ENCODE results near the gene KCND3. TPM values are rescaled to one million over a fixed set of nuclear protein-coding genes. Genes with fewer than 3 reads are reported as not detected.

Gene KCND3
- total and polyA plus RNA-seq, 2 experiments from 2014 or later: 0.10 to 0.18 TPM

GRCh38 chr1:111887385-111887784 lies 102.1 kb downstream of the KCND3 start (continued):
- TF ChIP-seq CTCF (conservative IDR thresholded peaks at IDR 0.05; ENCODE audit: low read depth in 2 of 2): no peak

GRCh38 chr1:111886741-111887140 lies 102.7 kb downstream of the KCND3 start:
- Histone ChIP-seq H3K79me2 (replicated peaks; ENCODE audit: insufficient read depth) (no peaks in the 10 kb centered on the region), H2AFZ (peak overlapping the region; percentile 21; the same call in 1 of the 2 replicates), H3K9me2 (ENCODE audit: insufficient read depth) (0 out of 2 replicates have a peak, but pooled peaks cover 5% of the 10 kb centered on the region), H3K27me3 (ENCODE audit: insufficient read depth) (no peaks in the 10 kb centered on the region), H3K4me3 (no peak overlapping the region), H3K4me2 (peak overlapping the region; percentile 59), H3K4me1 (ENCODE audit: insufficient read depth) (peaks cover 9% of the 10 kb centered on the region), H3K27ac (ENCODE audit: low read depth) (no peak overlapping the region), H3K36me3 (ENCODE audit: insufficient read depth) (no peaks in the 10 kb centered on the region), H4K20me1 (replicated peaks; ENCODE audit: insufficient read depth) (no peaks in the 10 kb centered on the region), H3F3A (replicated peaks; ENCODE audit: low read depth) (no peaks in the 10 kb centered on the region)
- peaks cover 21% of the 10 kb centered on the region for H3K4me1 Mint-ChIP-seq
- peak; percentile 26 for DNase-seq (ENCODE audit: low spot score)
- H3K27ac Mint-ChIP-seq: no peak overlapping the region
- H3K4me3 Mint-ChIP-seq: no peak overlapping the region
- H3K27me3 Mint-ChIP-seq (ENCODE audit: insufficient read depth, low read depth, poor library complexity): peaks cover 5% of the 10 kb centered on the region
- ATAC-seq: peak; percentile 32; the same call in 2 of the 3 replicates
- H3K9me3 Mint-ChIP-seq: no peaks in the 10 kb centered on the region; the same call in 2 of the 3 replicates
- no peaks in the 10 kb centered on the region for H3K36me3 Mint-ChIP-seq (ENCODE audit: low read depth)
- no peak for TF ChIP-seq POLR2AphosphoS5 (IDR thresholded peaks at IDR 0.05; ENCODE audit: low read depth)
- no peak for TF ChIP-seq JUNB (IDR thresholded peaks at IDR 0.05; ENCODE audit: unreplicated experiment)
- no peak for TF ChIP-seq EZH2phosphoT487 (IDR thresholded peaks at IDR 0.05; ENCODE audit: unreplicated experiment)
- TF ChIP-seq EZH2 (IDR thresholded peaks at IDR 0.05; ENCODE audit: low read depth, unreplicated experiment): no peak
- TF ChIP-seq CREB1 (CRISPR knock-in tag; IDR thresholded peaks at IDR 0.05; ENCODE audit: low read depth): no peak
- no peak for TF ChIP-seq ZNF462 (CRISPR knock-in tag; IDR thresholded peaks at IDR 0.05)
- no peak for TF ChIP-seq ETS1 (IDR thresholded peaks at IDR 0.05)
- TF ChIP-seq REST (IDR thresholded peaks at IDR 0.05; ENCODE audit: unreplicated experiment): no peak
- TF ChIP-seq CTCF (conservative IDR thresholded peaks at IDR 0.05; ENCODE audit: low read depth in 2 of 2): no peak
- no peak for TF ChIP-seq ZNF114 (CRISPR knock-in tag; IDR thresholded peaks at IDR 0.05)
